ENCODE results near the gene C5orf15. TPM values are rescaled to one million over a fixed set of nuclear protein-coding genes. Genes with fewer than 3 reads are reported as not detected.
"Not testable (repeated sequence)": the region's sequence is repeated elsewhere in the genome, so short reads cannot be mapped to it uniquely, and the experiment has no call there.

Gene C5orf15
- polyA plus RNA-seq, 1 of the 3 experiments (the other 2 are of a cell fraction), result 81.0 TPM

DNA sequence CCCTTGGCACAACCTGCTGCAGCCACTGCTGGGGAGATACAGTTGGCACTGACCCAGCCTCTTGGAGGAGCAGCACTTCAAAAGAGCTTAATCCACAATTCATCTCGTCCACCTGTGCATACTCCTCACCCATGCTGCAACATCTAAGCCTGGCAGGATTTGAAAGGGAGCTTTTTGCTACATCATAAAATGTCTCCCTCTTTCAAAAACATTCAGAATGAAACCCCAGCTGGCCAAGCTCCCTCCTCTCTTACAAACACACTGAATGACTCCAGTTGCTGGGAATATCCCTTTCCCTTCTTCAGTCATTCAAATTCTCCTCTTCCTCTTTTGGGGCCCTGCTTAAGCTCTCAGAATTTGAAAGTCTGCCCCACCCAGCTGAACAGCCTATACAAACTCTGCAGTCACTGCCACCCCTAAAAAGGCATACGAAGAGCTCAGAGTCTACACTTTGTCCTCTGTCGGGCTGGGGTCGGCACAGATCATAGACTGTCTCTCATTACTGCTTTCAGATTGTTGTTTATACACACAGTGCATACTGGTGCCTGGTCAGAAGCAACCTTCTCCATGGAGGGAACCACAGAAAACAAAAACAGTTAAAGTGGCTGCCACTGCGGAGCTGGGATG, 8.8 kb upstream of the C5orf15 start:
- 91% methylated on average over 5 of the region's 5 CpGs for WGBS (ENCODE audit: low lambda C conversion rate)
- Histone ChIP-seq H3K36me3 (replicated peaks in 1 of 2; ENCODE audit: control insufficient read depth in 1 of 2, insufficient read depth in 2 of 2, low read length in 1 of 2) (peaks cover 46 to 64% of the 10 kb centered on the region in 2 experiments), H3K9ac (peak overlapping the region; percentile 46)

DNA sequence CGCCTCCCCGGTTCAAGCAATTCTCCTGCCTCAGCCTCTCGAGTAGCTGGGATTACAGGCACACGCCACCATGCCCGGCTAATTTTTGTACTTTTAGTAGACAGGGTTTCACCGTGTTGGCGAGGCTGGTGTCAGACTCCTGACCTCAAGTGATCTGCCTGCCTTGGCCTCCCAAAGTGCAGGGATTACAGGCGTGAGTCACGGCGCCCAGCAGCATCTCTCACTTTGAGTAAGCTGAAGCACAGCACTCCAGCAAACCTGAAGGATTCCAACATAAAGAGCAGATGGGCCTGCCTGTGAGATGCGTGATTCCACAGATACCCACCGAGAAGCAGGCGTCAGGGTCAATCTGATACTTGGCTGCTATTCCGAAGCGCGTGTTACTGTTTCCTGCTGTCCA, 7.1 kb upstream of the C5orf15 start:
- DNase-seq, result not testable (repeated sequence)

More for the DNA sequence above, 8.8 kb upstream of the C5orf15 start:
- POLR2A ChIA-PET, result no interaction called here
- Histone ChIP-seq H2AFZ (ENCODE audit: low read depth) (no peak overlapping the region), H3K9me3 (no peaks in the 10 kb centered on the region), H3F3A (replicated peaks; ENCODE audit: insufficient read depth) (peaks cover 35% of the 10 kb centered on the region), H4K20me1 (ENCODE audit: insufficient read depth) (0 out of 2 replicates have a peak, but pooled peaks cover 5% of the 10 kb centered on the region), H3K27ac (ENCODE audit: low read depth in 2 of 2, low read length in 1 of 2) (peak overlapping the region in 1 of 2 experiments; percentile 88; a peak in 2 of 4 replicates), H3K9me2 (no peaks in the 10 kb centered on the region), H3K4me1 (ENCODE audit: control insufficient read depth in 1 of 2, insufficient read depth in 2 of 2, low read depth in 1 of 2, low read length in 1 of 2) (peaks cover 0 to 18% of the 10 kb centered on the region in 2 experiments; a peak in 1 of 4 replicates), H3K79me2 (ENCODE audit: insufficient read depth) (peaks cover 52% of the 10 kb centered on the region), H3K27me3 (ENCODE audit: insufficient read depth) (no peaks in the 10 kb centered on the region), H3K4me2 (peak overlapping the region; percentile 30; the same call in 1 of the 2 replicates), H3K4me3 (ENCODE audit: low read depth in 2 of 2, low read length in 1 of 2) (no peak overlapping the region)
- CTCF ChIA-PET, result interaction anchor here (0.9 to 3.7 kb wide), 4 partner anchors 9 to 554 kb away, joined by 3 to 11 read pairs (median 3); no protein-coding TSS in a partner anchor
- no peak for DNase-seq
- TF ChIP-seq RCOR1 (IDR thresholded peaks at IDR 0.05; ENCODE audit: low read length) (no peak), MXI1 (IDR thresholded peaks at IDR 0.05; ENCODE audit: low read depth, low read length) (no peak), USF2 (IDR thresholded peaks at IDR 0.05; ENCODE audit: borderline replicate concordance, low read depth, low read length) (no peak), MAX (IDR thresholded peaks at IDR 0.05; ENCODE audit: low read depth) (no peak), MEF2A (IDR thresholded peaks at IDR 0.05; ENCODE audit: borderline replicate concordance, low read depth) (no peak), GABPA (IDR thresholded peaks at IDR 0.05; ENCODE audit: low read depth) (no peak), FOSL2 (IDR thresholded peaks at IDR 0.05; ENCODE audit: borderline replicate concordance, low read depth) (no peak), NRF1 (IDR thresholded peaks at IDR 0.05; ENCODE audit: low read depth, low read length) (no peak), GATA2 (CRISPR knock-in tag; IDR thresholded peaks at IDR 0.05) (no peak), EZH2phosphoT487 (IDR thresholded peaks at IDR 0.05; ENCODE audit: borderline replicate concordance, low read depth) (no peak), RFX5 (IDR thresholded peaks at IDR 0.05; ENCODE audit: low read length) (no peak), RAD21 (IDR thresholded peaks at IDR 0.05; ENCODE audit: low read length) (no peak), TCF12 (IDR thresholded peaks at IDR 0.05) (no peak), EP300 (IDR thresholded peaks at IDR 0.05; ENCODE audit: borderline replicate concordance in 1 of 2, low read depth in 1 of 2, low read length in 1 of 2) (no peak)
- TF ChIP-seq, protein P1, sequence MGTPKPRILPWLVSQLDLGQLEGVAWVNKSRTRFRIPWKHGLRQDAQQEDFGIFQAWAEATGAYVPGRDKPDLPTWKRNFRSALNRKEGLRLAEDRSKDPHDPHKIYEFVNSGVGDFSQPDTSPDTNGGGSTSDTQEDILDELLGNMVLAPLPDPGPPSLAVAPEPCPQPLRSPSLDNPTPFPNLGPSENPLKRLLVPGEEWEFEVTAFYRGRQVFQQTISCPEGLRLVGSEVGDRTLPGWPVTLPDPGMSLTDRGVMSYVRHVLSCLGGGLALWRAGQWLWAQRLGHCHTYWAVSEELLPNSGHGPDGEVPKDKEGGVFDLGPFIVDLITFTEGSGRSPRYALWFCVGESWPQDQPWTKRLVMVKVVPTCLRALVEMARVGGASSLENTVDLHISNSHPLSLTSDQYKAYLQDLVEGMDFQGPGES (IDR thresholded peaks at IDR 0.05; ENCODE audit: low read depth, low read length), result no peak

More for the DNA sequence above, 7.1 kb upstream of the C5orf15 start:
- H3K27me3 ChIP-seq (ENCODE audit: insufficient read depth); H3K9ac ChIP-seq; H3K9me3 ChIP-seq; H2AFZ ChIP-seq (ENCODE audit: low read depth); H4K20me1 ChIP-seq (ENCODE audit: insufficient read depth); H3K27ac ChIP-seq (ENCODE audit: low read depth in 2 of 2, low read length in 1 of 2); H3K4me3 ChIP-seq (ENCODE audit: low read depth in 2 of 2, low read length in 1 of 2); H3K9me2 ChIP-seq; H3K4me2 ChIP-seq; POLR2A ChIA-PET: not testable (repeated sequence)
- Histone ChIP-seq H3K36me3 (replicated peaks in 1 of 2; ENCODE audit: control insufficient read depth in 1 of 2, insufficient read depth in 2 of 2, low read length in 1 of 2) (peaks cover 42 to 66% of the 10 kb centered on the region in 2 experiments), H3K4me1 (ENCODE audit: control insufficient read depth in 1 of 2, insufficient read depth in 2 of 2, low read depth in 1 of 2, low read length in 1 of 2) (peaks cover 0 to 18% of the 10 kb centered on the region in 2 experiments; a peak in 1 of 4 replicates), H3K79me2 (ENCODE audit: insufficient read depth) (peaks cover 40% of the 10 kb centered on the region), H3F3A (replicated peaks; ENCODE audit: insufficient read depth) (peaks cover 38% of the 10 kb centered on the region)
- WGBS (ENCODE audit: low lambda C conversion rate), result 94% methylated on average over 14 of the region's 16 CpGs
- CTCF ChIA-PET, result interaction anchor here (1.3 kb wide), 1 partner anchor 23 kb away, joined by 3 read pairs; no protein-coding TSS in a partner anchor

Measured in SK-N-SH (cell line).